ENCODE results near the gene CDC6. TPM values are rescaled to one million over a fixed set of nuclear protein-coding genes. Genes with fewer than 3 reads are reported as not detected.

The CDC6 gene
- total RNA-seq, 4 donors from 2014 or later = 0.54 to 2.2 (median 1.2) TPM; not detected in 1

GRCh38 chr17:40330850-40331470 lies 43.3 kb downstream of the CDC6 start:
- TF ChIP-seq POLR2A (IDR thresholded peaks at IDR 0.05) (no peak), EP300 (IDR thresholded peaks at IDR 0.05) (no peak), CTCF (IDR thresholded peaks at IDR 0.05) (no peak), POLR2AphosphoS5 (IDR thresholded peaks at IDR 0.05) (no peak)
- peaks cover 0 to 6% of the 10 kb centered on the region in 2 donors for H3K36me3 ChIP-seq
- H3K27ac ChIP-seq = peak overlapping the region; percentile 30 to 97 (median 84)
- no CpG with 5 or more reads among the region's 10 CpGs for WGBS, 2 donors (ENCODE audit: low coverage in 1 of 2)
- no peak overlapping the region for H3K4me3 ChIP-seq
- no peaks in the 10 kb centered on the region for H3K27me3 ChIP-seq
- no peak for ATAC-seq
- no peaks in the 10 kb centered on the region for H3K9me3 ChIP-seq
- peaks cover 29 to 100% (median 99%) of the 10 kb centered on the region in 3 donors for H3K4me1 ChIP-seq

GRCh38 chr17:40331743-40332641 lies 44.3 kb downstream of the CDC6 start:
- Histone ChIP-seq H3K27me3 (no peaks in the 10 kb centered on the region), H3K9me3 (no peaks in the 10 kb centered on the region), H3K4me3 (peak overlapping the region in 1 of 2 donors; percentile 30), H3K36me3 (peaks cover 0 to 6% of the 10 kb centered on the region in 2 donors), H3K4me1 (peaks cover 29 to 100% (median 97%) of the 10 kb centered on the region in 3 donors), H3K27ac (peak overlapping the region; percentile 42 to 97 (median 84))
- peak; percentile 91 for ATAC-seq
- WGBS, 2 donors (ENCODE audit: low coverage in 1 of 2) = 0% methylated on average over 3 of the region's 22 CpGs; no CpG with 5 or more reads in 1 of the 2 donors
- no peak for TF ChIP-seq EP300 (IDR thresholded peaks at IDR 0.05)
- TF ChIP-seq POLR2A (IDR thresholded peaks at IDR 0.05) = no peak
- TF ChIP-seq CTCF (IDR thresholded peaks at IDR 0.05) = peak in 2 of 4 experiments; percentile 17
- peak; percentile 99 for TF ChIP-seq POLR2AphosphoS5 (IDR thresholded peaks at IDR 0.05)

GRCh38 chr17:40333781-40334448 lies 46.2 kb downstream of the CDC6 start:
- TF ChIP-seq CTCF (IDR thresholded peaks at IDR 0.05) = no peak
- TF ChIP-seq POLR2A (IDR thresholded peaks at IDR 0.05) = no peak
- no peak for TF ChIP-seq POLR2AphosphoS5 (IDR thresholded peaks at IDR 0.05)
- no peak for TF ChIP-seq EP300 (IDR thresholded peaks at IDR 0.05)
- Histone ChIP-seq H3K27ac (peak overlapping the region in 3 of 4 donors; percentile 83 to 97 (median 86)), H3K9me3 (no peaks in the 10 kb centered on the region), H3K4me1 (peaks cover 29 to 100% (median 91%) of the 10 kb centered on the region in 3 donors), H3K4me3 (no peak overlapping the region), H3K36me3 (peaks cover 0 to 6% of the 10 kb centered on the region in 2 donors), H3K27me3 (no peaks in the 10 kb centered on the region)
- 100% methylated on average over 1 of the region's 4 CpGs; no CpG with 5 or more reads in 1 of the 2 donors for WGBS, 2 donors (ENCODE audit: low coverage in 1 of 2)
- no peak for ATAC-seq

- TF ChIP-seq EP300 (IDR thresholded peaks at IDR 0.05) (no peak), POLR2AphosphoS5 (IDR thresholded peaks at IDR 0.05) (no peak), CTCF (IDR thresholded peaks at IDR 0.05) (no peak), POLR2A (IDR thresholded peaks at IDR 0.05) (no peak)
- 63% methylated on average over 6 of the region's 8 CpGs; no CpG with 5 or more reads in 1 of the 2 donors for WGBS, 2 donors (ENCODE audit: low coverage in 1 of 2)
- peak overlapping the region in 3 of 4 donors; percentile 83 to 97 (median 86) for H3K27ac ChIP-seq
Measured at GRCh38 chr17:40335620-40336019, 47.9 kb downstream of the CDC6 start.

More at GRCh38 chr17:40335620-40336019, 47.9 kb downstream of the CDC6 start:
- Histone ChIP-seq H3K4me3 (no peak overlapping the region), H3K4me1 (peaks cover 21 to 100% (median 77%) of the 10 kb centered on the region in 3 donors), H3K9me3 (no peaks in the 10 kb centered on the region), H3K27me3 (no peaks in the 10 kb centered on the region), H3K36me3 (peaks cover 0 to 6% of the 10 kb centered on the region in 2 donors)
- no peak for ATAC-seq

Data from gastroesophageal sphincter (tissue), 4 donors.